Lung microvascular endothelial cell (primary cell): Measurements from ENCODE around the gene CUL3. TPM values are rescaled to one million over a fixed set of nuclear protein-coding genes. Genes with fewer than 3 reads are reported as not detected.

Experiments used
- DNase-seq, 2 donors: peaks; one replicate each; pipeline versions ENCODE4 v3.0.0 to v3.0.0-alpha.2; 2010; ENCODE audit warnings: low read depth in 2 of 2
- total RNA-seq: library from RNA; depleted of rRNA; stranded (reverse); fragments of >200 nt; gene quantifications from 2 replicates; pipeline ENCODE4 v1.2.1, GENCODE V29; 2014

Gene CUL3
- total RNA-seq, 1 donor from 2014 or later, result 37.3 TPM

DNA sequence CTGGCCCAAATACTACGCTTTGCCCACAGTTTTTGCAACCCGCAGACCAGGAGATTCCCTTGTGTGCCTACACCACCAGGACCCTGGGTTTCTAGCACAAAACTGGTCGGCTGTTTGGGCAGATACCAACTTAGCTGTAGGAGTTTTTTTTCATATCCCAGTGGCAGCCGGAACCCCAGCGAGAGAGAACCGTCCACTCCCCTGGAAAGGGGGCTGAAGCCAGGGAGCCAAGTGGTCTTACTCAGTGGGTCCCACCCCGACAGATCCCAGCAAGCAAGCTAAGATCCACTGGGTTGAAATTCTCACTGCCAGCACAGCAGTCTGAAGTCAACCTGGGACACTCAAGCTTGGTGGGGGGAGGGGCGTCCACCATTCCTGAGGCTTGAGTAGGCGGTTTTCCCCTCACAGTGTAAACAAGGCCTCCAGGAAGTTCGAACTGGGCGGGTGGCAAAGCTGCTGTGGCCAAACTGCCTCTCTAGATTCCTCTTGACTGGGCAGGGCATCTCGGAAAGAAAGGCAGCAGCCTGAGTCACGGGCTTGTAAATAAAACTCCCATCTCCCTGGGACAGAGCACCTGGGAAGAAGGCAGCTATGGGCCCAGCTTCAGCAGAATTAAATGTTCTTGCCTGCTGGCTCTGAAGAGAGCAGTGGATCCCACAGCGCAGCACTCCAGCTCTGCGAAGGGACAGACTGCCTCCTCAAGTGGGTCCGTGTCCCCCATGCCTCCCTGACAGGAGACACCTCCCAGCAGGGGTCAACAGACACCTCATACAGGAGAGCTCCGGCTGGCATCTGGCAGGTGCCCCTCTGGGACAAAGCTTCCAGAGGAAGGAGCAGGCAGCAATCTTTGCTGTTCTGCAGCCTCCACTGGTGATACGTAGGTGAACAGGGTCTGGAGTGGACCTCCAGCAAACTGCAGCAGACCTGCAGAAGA is 99.8 kb downstream of the CUL3 start:
- DNase-seq, result peak; percentile 22 to 95

DNA sequence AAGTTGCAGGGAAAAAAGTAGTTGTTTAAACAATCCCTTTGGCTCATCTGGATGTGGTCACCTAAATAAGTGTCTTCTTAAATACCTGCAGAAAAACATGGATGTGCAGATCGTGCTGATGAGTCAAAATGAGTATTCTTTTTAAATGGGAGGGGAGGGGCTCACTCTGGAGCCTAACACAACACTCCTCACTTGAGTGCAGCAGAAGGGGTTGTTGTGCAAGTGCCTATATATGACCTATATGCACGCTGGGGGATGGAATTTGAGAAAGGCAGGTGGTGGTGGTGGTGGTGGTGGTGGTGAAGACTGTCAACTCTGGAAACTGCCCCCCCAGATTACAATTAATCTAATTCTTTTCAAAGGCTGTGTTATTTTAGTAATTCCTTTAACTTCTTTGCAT is 105.3 kb downstream of the CUL3 start:
- no peak for DNase-seq

DNA sequence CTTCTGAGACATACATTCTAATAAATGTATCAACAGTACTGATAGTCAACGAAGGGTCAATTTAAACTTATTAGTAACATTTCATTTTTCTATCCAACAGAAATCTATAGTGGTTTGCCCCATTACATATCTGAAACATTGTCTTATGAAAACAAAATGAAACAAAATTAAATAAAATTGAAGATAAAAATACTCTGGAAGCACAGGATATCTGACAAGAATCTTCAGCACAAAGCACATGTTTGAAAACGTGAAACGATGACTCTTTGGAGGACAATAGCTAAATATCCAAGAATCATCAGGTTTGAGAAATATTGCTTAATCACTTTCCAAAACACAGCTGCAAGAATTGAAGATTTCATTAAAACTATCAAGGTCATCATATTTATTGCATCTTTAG is 112.3 kb downstream of the CUL3 start:
- no peak for DNase-seq

DNA sequence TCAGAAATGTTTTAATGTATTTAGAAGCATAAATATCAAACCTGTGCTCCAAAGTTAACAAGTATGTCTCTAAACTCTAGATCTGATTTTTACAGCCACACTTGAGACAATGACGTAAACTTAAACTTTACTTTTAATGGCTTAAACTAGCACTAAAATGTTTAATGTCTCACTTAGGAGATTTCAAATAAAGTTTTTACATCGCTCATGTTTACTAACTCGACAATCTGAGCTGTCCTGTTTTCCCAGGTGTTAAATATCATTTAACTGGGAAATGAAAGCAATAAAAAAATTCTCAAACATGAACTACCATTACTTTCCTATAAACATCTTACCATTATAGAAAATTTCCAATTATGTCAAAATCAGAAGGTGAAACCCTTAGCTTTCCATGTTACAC is 113.0 kb downstream of the CUL3 start:
- no peak for DNase-seq

DNA sequence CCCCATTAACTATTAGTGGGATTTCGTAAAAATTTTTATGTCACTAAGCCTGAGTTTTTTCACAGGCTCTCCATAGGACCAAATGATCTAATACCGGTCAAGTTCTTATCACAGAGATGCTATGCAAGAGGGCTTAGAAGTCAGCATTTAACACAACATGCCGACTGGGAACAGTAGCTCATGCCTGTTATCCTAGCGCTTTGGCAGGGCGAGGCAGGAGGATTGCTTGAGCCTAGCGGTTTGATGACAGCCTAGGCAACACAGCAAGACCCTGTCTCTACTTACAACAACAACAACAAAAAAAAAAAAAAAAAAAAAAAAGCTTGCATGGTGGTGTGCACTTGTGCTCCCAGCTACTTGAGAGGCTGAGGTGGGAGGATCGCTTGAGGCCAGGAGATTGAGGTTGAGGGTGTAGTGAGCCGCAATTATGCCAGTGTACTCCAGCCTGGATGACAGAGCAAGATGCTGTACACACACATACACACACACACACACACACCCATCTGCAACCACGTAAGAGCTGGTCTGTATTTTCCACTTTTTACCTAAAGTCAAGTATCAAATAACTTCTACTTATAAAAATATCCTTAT is 115.7 kb downstream of the CUL3 start:
- no peak for DNase-seq

DNA sequence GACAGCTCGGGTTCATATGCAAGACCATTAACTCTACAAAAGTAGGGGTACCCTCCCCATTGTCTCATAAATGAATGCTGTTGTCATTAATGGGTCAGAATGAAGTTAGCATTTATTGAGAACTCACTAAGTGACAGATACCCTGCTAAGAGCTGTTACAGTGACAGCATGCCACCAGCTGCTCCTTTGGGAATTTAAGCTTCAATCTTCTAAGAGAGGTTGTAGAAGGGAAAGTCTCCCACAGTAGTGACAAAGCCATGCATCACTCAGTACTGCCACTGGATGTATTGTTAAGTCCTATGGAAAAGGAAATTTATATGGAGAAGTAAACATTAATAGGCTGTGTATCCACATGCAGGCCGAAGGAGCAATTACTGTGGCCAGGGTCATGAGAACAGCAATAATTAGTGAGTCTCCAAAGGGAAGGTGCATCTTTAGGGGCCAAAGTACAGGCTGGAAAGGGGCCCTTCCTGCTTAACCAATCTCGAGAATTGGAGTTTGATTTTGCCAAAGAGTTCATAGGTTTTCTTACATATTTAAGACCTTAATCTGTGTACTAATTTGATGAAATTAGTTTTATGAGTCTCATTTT is 118.8 kb downstream of the CUL3 start:
- no peak for DNase-seq

DNA sequence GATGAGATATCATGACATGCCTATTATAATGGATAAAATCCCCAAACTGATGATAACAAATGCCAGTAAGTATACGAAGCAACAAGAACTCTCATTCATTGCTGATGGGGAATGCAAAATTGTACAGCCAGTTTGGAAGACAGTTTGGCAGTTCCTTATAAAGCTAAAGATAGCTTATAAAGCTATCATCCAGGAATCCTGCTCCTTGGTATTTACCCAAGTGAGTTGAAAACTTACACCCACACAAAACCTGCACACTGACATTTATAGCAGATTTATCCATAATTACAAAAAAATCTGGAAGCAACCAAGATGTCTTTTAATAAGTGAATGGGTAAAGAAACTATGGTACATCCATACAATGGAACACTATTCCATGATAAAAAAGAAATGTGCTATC is 123.8 kb downstream of the CUL3 start:
- no peak for DNase-seq

DNA sequence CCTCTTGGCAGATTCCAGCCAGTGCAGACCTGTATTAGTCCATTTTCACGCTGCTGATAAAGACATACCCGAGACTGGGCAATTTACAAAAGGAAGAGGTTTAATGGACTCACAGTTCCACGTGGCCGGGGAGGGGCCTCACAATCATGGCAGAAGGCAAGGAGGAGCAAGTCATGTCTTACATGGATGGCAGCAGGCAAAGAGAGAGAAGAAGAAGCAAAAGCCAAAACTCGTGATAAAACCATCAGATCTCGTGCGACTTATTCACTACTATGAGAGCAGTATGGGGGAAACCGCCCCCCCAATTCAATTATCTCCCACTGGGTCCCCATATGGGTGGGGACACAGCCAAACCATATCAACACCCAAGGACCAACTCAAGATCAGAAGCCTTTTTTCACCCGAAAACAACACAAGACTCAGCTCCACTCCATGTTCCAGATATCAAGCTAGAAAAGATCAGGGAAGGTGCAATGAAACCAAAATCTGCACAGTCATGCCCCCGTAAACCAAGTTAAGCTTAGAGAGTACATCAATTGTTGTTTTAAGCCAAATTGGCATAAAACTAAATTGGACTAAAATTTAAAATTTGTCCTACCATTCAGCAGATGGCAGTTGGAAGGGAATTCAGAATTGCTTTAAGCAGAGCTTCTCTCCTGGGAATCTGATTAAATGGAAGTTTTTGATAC is 127.6 kb downstream of the CUL3 start:
- no peak for DNase-seq

DNA sequence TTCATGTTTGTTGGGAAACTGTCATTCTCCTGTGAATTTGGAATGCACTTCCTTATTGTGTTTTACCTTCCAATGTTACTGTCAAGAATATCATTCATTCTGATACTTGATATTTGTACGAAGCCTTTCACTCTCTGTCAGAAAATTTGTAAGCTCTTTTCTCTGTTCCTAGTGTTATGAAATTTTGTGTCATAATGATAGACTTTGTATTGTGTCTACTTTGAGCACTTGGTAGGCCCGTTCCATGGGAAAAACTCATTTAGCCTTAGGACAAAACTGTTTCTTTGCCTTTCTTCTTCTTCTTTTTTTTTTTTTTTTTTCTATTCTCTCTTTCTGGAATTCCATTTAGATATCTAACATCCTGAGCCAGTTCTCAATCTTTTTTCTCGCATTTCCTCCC is 131.3 kb downstream of the CUL3 start:
- no peak for DNase-seq

DNA sequence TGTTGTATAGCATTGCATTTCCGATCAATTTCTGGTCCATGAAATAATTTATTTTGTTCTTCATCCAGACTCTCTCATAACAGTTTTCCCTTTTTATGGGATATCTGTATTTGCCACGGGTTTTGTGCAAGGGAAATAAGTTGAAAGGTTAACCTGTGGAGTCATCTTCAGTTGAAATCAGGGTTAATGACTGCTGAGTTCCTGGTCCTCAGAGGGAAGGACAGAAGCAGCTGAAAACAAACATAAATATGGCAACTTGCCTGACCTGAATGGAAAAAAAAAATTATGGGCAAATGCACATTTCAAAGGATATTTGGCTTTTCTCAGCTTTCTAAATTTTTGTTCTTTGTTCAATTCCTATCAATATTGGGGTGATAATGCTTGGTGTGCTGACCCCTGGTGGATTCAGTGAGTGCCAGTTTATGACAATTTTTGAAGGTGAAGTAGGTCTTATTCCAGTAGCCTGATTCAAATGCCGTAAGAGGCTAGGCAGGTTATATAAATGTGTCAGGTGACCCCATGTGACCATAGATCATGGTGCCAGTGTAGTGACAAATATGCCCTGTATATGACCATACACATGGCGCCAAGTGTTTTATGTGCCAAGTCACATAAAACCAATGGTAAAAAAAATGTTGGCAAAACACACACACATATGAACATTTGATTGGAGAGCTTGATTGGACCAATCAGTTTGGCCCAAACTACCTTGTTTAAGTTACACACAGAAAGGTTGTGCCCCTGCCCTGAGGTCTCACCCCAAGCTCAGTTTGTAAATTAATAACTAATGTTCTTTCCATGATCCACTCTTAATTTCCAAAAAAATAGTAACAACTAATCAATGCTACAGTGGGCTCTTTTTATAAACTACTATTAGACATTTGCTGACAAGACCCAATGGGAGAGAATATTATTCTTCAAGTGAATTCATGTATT is 135.7 kb downstream of the CUL3 start:
- peak; percentile 67 to 68 for DNase-seq

DNA sequence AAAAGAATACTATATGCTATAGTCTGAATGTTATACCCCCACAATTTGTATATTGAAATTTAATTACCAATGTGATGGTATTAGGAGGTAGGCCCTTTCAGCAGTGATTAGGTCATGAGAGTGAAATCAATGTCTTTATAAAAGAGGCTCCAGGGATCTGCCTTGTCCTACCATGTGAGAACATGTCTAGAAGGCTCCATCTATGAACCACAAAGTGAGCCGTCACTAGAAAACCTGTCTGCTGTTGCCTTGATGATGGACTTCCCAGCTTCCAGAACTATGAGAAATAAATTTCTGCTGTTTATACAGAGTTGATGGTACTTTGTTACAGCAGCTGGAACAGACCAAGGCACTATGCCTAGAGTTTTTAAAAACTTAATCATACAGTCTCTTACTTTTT is 136.9 kb downstream of the CUL3 start:
- no peak for DNase-seq

DNA sequence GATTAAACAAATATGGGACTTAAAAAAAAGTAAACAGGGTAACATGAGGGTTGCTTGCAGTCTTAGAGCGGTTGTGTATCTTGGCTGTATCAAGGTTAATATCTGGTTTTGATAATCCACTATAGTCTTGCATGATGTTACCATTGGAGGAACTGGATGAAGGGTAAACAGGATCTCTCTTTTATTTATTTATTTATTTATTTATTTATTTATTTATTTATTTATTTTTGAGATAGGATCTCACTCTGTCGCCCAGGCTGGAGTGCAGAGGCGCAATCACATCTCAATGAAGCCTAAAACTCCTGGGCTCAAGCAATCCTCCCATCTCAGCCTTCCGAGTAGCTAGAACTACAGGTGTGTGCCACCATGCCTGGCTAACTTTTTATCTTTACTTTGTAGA is 140.4 kb downstream of the CUL3 start:
- DNase-seq, result no peak

DNA sequence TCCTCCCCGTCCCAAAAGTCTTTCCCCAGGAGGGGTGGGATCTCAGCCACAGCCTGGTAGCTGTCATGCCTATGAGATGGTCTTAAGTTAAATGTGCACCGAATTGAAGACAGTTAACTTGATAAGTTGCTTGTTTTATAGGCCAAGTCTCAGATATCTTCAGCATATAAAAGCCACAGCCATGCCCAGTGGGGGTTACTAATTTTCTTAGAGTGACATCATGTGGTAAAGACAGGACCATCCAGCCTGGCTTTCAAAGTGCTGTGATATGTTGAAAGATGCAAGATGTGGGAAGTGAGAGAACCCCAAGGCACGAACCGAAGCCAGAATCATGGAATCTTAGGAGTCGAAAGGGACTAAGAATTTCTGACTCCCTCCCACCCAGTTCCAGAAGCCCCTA is 141.1 kb downstream of the CUL3 start:
- DNase-seq, result peak in 1 of 2 donors; percentile 12

DNA sequence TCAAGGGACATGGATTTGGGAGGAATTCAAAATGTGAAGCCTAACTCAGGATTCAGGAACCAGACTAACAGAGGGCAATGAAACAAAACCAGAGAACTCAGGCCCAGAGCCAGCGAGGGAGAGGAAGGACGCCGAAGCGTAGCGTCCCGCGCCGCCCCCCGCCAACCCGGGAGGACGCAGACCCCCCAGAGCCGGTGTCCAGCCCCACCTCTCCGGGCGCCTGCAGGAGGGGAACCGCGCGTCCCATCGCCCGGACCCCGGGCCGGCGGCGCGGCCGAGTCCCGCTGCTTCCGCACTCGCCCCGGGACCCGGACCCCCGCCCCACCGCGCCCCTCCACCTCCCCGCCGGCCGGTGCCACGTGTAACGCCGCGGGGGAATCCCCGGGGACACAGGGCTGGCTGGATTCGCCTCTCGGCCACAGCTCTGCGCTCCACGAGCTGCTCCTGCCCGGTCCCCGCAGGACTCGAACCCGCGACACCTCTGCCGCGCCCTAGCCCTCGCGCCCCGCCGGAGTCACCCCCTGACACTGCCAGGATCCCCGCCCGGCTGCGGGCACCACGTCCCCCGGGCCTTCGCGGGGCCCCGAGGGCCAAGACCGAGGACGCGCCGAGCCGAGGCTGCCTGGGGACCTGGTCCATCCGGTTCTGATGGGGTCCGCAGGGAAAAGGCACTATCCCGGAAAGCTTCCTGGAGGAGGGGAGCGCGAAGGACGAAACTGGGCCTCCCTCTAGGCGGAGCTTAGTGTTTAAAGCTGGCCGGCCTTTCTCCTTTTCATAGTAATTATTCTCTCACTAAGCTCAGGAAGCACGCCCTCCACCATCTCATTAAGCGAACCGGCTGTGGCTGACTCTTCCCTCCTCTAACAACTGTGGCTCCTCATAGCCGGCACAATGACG is 142.8 kb downstream of the CUL3 start:
- DNase-seq, result peak; percentile 29 to 42

DNA sequence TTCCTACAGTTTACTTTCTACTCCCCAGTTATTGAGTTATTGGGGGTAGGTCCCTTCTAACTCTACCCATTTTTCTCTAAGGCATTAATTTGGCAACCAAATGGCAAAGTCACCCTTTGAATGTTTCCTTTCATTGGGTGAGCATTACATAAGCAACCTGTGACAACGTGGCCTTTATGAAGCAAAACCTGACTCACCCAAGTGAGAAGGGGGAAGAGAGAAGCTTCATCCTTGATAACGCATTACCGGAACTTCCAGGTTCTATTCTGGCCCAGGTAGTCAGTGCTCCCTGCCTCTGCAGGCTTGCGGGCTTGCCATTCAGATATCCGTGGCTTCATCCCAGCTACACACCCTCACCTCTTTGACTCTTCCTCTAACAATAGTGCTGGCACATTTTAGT is 144.2 kb downstream of the CUL3 start:
- DNase-seq, result no peak

DNA sequence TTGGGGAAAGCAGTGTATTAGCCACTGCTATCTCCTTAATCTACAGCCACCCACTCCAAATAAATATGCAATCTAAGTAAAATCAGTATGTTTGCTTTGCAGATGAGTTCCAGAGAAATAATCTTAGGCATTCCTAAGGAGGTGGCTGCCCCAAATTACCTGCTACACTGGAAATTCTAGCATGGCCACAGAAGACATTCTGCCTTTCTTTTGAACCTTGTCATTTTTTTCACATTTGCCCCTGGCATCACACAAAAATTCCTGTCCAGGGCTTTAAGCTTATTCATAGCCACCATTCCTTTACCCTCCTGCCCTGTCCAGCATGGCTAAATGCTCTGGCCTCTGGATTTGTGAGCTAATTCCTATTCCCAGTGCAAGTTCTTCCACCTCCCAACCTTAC is 146.4 kb downstream of the CUL3 start:
- no peak for DNase-seq

DNA sequence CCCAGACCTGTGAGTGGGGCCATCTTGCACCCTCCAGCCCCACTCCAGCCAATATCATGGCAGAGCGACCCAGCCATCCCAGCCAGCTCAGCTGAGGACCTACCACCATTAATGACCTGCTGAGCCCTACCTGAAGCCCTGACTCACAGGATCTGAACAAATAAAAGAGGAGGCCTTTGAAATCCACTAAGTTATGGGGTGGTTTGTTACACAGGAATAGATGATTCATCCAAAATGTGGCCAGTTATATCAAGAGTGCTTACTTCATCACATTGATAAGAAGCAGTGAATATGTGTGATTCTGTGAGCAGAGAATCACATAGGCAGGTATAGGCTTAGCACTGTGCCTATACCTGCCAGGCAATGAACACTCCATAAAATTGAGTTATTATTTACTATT is 148.5 kb downstream of the CUL3 start:
- peak in 1 of 2 donors; percentile 40 for DNase-seq

DNA sequence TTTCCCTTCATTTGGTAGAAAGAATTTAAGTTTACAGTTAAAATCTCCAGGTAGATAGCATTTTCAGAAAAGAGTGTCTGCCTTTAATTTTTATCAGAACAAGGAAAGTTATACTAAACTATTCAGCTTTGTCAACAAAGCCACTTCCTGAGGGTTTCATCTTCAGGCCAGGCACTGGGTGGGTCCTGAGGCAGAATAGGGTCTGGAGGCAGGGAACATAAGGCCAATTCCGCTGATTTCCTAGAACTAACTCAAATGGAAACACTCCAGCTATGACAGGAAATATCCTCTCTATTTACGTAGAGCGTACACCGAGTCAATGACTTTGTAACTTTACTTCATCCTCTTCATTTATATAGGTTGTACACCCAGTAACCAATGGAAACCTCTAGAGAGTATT is 150.5 kb downstream of the CUL3 start:
- peak in 1 of 2 donors; percentile 12 for DNase-seq

DNA sequence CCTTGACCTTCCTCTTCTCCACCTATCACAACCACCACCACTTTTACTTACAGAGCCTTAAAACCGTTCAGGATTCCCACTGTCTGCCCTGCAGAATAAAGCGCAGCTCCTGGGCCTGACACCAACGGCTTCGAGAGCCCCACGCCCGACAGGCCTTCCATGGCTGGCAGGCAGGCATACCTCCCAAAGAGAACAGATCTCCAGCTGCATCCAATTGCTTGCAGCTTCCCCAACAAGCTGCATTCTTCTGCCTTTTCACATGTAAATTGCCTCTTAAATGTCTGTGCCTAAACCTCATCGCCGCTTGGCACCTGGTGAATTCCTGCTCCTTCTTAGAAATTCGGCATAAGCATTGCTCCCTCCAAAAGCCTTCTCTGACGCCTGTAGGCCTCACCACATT is 151.7 kb downstream of the CUL3 start:
- DNase-seq, result no peak

DNA sequence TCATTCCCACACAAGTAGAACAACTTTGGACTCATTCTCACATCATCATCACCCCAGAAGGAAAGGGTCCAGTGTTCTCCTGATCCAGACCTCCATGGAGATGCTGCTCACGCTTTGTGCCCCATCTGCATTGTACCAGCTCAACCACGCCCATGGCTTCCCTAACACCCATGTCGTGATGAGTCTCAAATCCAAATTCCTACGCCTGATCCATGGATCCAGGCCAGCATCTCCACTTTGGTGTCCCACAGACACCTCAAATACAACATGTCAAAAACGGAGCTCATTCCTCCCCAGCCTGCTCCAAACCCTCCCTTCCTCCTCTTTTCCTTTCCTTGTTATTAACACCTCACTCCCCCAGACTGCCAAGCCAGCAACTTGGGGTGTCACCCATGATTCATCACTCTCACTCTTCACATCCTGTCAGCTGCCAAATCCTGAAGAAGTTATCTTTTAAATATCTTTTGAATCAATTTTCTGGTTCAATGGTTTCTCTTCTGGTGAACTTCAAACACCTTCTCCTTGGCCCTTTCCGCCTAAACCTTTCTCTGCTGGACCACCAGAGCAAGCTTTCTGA is 153.1 kb downstream of the CUL3 start:
- DNase-seq, result no peak
